Fibroblast of lung (primary cell): ENCODE data around the gene THSD7B.

Experiments
- CTCF ChIP-seq, 2 donors: IDR thresholded peaks in 1 of 2; conservative IDR thresholded peaks in 1 of 2; 1 replicate in 1 of 2; 2 replicates in 1 of 2; pipeline ENCODE4 v1.5.1; 2011 to 2012; ENCODE audit warnings: low read length in 2 of 2, control low read depth in 1 of 2, inconsistent platforms in 1 of 2, low read depth in 1 of 2, mild to moderate bottlenecking in 1 of 2
- EZH2 ChIP-seq: IDR thresholded peaks from 2 replicates; pipeline ENCODE4 v1.5.1; 2012; ENCODE audit warnings: low read length, control low read depth, mild to moderate bottlenecking; ENCODE audit errors: missing control alignments

DNA sequence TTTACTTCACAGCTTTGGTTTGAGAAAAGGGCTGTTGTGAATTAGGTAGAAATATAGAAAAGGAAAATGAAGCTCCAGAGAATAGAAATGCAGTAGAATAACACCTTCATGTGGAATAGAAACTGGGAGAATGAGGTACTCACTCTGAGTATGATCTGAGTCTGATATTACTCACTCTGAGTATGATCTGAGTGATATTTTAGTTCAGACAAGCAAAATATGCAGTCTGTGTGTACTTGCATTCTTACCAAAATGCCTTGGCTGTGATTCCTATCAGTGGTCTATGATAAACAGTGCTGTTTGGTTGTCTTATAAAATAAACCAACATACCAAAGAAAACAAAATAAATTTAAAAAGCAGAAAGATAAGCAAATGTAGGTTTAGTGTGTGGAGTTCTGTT is 487.6 kb downstream of the THSD7B start:
- TF ChIP-seq CTCF (conservative IDR thresholded peaks at IDR 0.05 in 1 of 2, IDR thresholded peaks at IDR 0.05 in 1 of 2; ENCODE audit: low read depth in 1 of 2, low read length in 2 of 2) (no peak), EZH2 (no peak)
